IPS-NIHi11 (cell line): Measurements from ENCODE around the gene ZNF468.
"Not testable (repeated sequence)": the region's sequence is repeated elsewhere in the genome, so short reads cannot be mapped to it uniquely, and the experiment has no call there.

Experiments
- DNase-seq: peaks from one replicate; pipeline ENCODE4 v3.0.0; 2012; ENCODE audit warnings: mixed read lengths, low spot score

Gene ZNF468

GRCh38 chr19:52825765-52826164 is 31.7 kb downstream of the ZNF468 start:
- no peak for DNase-seq

- DNase-seq, result no peak
These were observed 33.7 kb downstream of the ZNF468 start for GRCh38 chr19:52823676-52824075.

- peak; percentile 46 for DNase-seq
These were observed 36.0 kb downstream of the ZNF468 start, which contains the start of gene ZNF28 for GRCh38 chr19:52821204-52821960. ZNF28 (minus strand) TSS chr19:52821633; CDS start chr19:52817958, 3,675 bp downstream.

GRCh38 chr19:52820472-52821203 is 36.8 kb downstream of the ZNF468 start:
- not testable (repeated sequence) for DNase-seq

GRCh38 chr19:52809801-52810200 is 47.6 kb downstream of the ZNF468 start:
- DNase-seq, result no peak

- DNase-seq, result not testable (repeated sequence)
These were observed 57.3 kb downstream of the ZNF468 start for GRCh38 chr19:52799950-52800640.

- DNase-seq, result no peak
These were observed 68.0 kb downstream of the ZNF468 start for GRCh38 chr19:52789440-52789839.
